HG03175 (cell line): Measurements from ENCODE around the gene SAMD15.
"Not testable (repeated sequence)": the region's sequence is repeated elsewhere in the genome, so short reads cannot be mapped to it uniquely, and the experiment has no call there.

ENCODE experiments used
- ATAC-seq: cut with Tn5 transposase; IDR thresholded peaks from one replicate; pipeline ENCODE4 v1.9.1; 2021; ENCODE audit warnings: mild to moderate bottlenecking, moderate library complexity; ENCODE audit not compliant: unreplicated experiment

Gene SAMD15

DNA sequence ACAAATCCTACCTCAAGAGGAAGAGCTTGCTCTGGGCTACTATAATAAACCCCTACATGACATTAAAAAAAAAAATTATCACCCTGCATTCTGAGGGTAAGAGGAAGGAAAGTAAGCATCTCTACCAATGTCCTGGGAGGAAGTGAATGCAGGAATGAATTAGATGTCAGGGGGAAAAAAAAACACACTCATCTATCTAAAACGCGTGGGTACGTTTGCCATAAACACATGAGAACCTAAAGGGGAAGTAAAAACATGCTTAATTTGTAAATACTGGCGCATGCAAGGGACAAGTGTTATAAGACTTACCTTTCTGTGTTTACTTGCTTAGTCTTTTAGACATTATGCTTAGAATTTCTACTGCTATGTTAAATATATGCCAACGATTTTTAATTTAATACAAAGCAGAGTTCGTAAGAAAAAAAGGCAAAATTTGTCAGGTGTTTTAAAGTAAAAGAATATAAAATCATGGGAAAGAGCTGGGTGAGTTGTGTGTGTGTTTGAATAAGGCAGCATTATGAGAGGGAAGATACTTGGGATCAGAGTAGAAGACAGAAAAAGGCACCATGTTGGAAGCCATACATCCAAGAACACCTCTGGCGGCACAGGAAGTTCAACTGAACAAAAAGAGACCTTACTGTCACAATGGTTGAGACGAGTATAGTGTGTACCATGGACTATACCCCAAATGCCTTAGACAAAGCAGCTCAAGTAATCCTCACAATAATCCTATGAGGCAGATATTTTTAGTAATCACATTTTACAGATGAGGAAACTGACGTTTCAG, 1.8 kb upstream of the SAMD15 start:
- no peak for ATAC-seq

DNA sequence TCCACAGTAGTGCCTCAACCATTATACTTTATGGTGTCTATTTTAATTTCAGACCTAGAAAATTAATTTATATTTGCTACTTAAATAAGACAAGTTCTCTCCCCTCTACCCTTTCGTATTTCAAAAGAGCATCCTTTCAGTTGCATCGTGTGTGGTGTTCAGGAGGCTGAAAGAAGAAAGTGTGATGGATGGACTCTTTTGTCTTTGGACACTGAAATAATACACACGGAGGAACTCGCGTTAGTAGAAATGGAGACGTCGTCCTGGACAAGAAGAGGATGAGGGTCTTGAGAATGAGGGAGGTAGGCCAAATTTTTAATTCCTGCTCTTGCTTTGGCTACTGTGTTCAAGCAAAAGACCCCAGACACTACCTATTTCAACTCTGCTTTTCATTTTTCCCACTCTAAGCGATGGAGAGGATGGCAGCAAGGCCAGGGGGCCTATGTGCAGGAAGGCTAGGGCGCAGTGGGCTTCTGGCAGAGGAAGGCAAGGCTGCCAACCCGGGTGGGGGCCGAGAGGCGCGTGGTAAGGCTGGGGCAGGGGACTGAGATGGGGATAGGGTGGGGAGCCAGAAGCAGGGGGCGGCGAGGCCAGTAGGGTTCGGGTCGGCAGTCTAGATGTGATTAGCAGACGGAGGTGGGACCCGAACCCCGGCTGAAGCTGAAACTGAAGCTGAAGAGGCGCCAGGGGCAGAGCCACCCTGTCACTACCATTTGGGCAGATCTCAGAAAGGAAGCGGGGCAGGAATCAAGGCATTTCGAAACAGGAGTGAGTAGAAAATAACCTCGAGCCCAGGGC, 1.0 kb upstream of the SAMD15 start:
- ATAC-seq, result peak; percentile 23

DNA sequence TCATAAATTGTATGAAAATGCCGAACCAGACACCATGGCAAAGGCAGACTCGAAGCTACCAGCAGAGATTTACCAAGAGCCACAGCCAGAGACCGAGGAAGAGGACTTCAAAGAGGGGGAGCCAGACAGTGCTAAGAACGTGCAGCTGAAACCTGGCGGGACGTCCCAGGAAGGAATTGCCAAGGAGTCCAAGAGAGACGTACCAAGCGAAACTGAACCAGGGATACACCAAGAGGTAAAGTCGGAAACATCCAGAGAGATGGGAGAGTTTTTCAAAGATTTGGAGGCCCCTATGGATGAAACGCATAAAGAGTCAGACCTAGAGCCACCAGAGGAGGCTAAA, 294 bp downstream of the SAMD15 start:
- peak; percentile 9 for ATAC-seq

DNA sequence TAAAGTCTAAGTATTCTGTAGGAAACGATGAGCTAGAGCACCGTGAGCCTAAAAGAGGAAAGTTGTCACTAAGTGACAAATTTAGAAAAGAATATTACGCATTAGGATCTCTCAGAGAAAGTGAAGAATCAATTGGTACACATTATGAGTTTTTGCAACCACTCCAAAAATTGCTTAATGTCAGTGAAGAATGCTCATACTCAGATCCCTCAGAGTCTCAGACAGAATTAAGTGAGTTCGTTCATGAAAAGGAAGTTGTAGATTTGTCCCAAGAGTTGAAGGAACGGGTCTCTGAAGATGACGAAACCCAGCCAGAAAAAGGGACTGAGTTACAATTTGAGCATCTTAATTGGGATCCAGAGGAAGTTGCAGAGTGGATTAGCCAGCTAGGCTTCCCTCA, 1.5 kb downstream of the SAMD15 start:
- no peak for ATAC-seq

DNA sequence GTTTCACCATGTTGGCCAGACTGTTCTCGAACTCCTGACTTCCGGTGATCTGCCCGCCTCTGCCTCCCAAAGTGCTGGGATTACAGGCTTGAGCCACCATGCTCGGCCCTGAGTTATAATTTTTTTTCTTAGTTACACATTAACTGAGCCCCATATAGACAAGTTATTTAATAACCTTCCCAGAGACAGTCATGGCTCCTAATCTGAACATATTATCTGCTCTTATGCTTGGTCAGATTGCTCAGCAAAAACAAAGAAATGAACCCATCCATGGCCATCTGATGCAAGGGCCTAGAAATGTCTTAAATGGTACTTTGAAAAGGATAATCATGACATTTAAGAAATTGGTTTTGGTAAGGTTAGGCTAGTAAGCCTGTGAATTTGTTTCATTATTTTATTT, 13.0 kb downstream of the SAMD15 start:
- ATAC-seq, result no peak

DNA sequence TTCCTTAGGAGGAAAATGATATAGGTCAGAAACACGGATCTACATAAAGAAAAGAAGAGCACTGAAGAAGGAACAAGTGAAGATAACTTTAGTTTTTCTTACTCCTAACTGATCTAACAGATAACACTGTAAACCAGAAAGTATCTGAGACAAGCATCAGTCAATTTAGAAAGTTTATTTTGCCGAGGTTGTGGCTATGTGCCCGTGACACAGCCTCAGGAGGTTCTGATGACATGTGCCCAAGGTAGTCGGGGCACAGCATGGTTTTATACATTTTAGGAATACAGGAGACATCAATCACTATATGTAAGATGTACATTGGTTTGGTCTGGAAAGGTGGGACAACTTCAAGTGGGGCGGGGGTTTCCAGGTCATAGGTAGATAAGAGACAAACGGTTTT, 23.0 kb downstream of the SAMD15 start:
- no peak for ATAC-seq

DNA sequence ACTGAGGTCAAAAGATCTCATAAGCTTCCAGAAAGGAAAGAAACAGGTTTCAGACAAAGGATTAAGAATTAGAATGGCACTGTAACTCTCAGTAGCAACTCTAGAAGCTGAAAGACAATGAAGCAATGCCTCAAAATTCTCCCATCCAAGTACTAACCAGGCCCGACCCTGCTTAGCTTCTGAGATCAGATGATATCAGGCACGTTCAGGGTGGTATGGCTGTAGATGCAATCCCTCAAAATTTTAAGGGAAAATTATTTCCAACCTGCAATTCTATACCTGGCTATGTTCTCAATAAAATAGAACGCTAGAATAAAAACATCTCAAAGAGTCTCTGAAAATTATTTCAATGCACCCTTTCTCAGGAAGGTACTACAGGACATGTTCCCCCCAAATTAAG, 26.6 kb downstream of the SAMD15 start:
- no peak for ATAC-seq

DNA sequence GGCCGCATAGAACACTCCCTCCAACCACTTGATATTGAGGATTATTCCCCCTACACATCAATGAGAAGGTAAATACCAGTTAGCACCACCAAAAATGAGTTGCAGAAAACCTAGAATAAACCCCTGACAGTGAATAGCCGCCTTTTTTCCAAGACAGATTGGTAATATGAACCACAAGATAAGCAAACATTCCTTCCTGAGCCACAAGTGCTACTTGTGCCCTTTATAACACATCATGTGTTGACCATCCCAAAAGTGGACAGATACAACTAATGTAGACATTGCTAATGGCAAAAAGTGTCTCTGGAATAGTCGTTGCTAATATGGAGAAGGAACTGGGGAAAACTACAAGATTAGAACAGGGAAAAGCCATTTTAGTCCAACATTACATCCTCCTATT, 28.9 kb downstream of the SAMD15 start:
- no peak for ATAC-seq

DNA sequence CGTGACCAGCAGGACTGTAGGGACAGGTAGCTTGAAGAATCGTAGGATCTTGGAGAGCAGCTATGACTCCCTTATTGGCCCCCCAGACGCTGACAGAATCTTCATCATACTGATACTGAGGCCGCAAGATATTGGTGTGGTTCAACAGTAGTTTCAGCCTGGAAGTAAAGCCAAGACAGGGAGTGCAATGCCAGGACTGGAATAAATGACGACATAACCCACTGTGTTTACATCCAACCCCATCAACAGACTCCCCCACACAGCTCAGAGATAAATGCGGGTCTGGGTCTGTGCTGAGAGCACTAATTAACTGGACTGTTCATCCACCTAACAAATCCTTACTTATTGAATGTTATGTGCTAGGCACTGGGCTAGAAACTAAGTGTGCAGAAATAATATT, 29.5 kb downstream of the SAMD15 start:
- no peak for ATAC-seq

DNA sequence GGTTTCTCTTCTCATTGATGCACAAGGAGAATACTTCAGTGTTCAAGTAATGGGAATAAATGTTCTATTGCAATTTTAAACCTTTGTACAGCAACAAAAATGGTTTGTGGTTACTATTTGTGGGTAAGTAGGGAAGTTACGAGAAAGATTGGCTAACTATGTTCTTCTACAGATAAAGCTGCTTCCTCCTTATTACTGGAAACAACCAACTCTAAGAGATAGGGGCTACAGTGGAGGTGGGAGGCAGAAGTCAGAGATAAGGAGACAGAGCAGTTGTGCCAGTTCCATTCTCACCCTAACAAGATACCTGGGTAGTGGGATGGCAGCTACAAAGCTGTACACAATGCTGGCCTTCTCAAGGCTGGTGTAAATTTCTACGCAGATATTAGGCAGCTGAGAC, 30.0 kb downstream of the SAMD15 start:
- ATAC-seq, result no peak

DNA sequence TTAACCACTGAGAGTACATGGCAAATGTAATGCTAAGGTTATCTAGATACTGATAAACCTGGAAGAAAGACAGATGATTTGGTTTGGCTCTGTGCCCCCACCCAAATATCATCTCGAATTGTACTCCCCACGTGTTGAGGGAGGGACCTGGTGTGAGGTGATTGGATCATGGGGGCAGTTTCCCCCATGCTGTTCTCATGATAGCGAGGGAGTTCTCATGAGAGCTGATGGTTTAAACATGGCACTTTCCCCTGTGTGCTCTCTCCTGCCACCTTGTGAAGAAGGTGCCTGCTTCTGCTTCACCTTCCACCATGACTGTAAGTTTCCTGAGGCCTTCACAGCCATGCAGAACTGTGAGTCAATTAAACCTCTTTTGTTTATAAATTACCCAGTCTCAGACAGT, 32.0 kb downstream of the SAMD15 start:
- ATAC-seq, result no peak

DNA sequence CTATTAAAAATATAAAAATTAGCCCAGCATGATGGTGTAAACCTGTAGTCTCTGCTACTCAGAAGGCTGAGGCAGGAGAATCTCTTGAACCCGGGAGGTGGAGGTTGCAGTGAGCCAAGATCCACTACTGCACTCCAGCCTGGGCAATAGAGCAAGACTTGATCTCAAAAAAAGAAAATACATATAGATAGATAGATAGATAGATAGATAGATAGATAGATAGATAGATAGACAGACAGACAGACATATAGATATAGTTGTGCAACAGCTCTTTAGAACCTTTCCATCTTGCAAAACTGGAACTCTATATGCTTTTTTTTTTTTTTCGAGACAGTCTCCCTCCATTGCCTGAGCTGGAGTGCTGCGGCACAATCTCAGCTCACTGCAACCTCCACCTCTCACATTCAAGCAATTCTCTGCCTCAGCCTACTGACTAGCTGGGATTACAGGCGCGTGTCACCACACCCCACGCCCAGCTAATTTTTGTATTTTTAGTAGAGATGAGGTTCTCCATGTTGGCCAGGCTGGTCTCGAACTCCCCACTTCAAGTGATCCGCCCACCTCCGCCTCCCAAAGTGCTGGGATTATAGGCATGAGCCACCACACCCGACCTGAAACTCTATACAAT, 38.3 kb downstream of the SAMD15 start:
- not testable (repeated sequence) for ATAC-seq

DNA sequence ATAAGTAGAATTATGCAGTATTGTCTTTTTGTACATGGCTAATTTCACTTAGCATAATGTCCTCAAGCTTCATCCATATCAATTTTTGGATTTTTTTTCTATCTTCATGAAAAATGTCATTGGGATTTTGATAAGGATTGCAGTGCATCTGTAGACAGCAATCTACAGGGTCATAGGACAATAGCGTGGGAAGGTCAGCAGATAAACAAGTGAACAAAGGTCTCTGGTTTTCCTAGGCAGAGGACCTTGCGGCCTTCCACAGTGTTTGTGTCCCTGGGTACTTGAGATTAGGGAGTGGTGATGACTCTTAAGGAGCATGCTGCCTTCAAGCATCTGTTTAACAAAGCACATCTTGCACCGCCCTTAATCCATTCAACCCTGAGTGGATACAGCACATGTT, 38.9 kb downstream of the SAMD15 start:
- ATAC-seq, result not testable (repeated sequence)

DNA sequence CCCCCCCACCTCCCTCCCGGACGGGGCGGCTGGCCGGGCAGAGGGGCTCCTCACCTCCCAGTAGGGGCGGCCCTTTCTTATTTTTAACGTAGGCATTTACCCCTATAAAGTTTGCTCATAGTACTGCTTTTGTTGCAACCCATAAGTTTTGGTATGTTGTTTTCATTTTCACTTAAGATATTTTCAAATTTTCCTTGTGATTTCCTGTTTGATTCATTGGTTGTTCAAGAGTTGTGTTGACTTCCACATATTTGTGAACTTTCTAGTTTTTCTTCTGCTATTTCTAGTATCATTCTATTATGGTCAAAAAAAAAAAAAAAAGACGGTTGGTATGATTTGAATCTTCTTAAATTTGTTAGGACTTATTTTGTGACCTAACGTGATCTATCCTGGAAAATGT, 39.7 kb downstream of the SAMD15 start:
- ATAC-seq, result no peak

DNA sequence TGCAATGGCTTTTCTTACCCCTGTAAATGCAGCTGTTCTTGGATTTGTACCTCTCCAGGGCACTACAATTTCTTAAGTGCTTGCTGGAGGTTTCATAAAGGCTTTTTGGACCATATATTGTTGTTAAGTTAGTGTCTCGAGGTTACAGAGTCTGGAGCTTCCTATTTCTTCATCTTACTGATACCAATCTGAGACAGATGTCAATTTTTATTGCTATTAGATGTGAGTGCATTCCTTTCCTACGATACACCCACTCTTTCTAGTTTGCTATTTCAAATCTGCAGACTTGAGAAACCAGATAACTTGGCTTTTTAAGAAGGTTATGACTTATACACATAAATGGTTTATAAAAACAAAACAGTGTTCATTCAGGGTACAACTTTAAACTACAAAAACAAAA, 44.0 kb downstream of the SAMD15 start:
- ATAC-seq, result no peak

DNA sequence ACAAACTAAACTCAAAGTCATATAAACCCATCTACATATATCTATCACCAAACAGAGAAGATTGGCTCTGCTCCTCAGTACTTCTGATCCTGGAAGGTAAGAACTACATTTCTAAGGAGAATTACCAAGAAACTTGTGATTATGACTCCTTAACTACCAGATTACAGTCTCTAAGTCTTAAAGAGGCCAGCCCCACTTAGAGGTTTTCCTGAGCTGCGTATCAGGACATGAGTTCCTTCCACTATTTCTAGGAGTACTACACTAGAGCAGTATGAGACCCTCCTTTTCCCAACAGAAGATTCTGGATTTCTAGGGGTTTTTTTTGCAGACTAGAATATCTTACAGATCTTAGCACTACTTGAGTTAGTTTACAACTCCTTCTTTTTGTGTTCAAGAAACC, 46.2 kb downstream of the SAMD15 start, which contains the start of gene NOXRED1:
NOXRED1 (minus strand) TSS at position 101 of the 400 bp plus-strand sequence. CDS start 634 bp downstream, outside the sequence.
- ATAC-seq, result no peak

DNA sequence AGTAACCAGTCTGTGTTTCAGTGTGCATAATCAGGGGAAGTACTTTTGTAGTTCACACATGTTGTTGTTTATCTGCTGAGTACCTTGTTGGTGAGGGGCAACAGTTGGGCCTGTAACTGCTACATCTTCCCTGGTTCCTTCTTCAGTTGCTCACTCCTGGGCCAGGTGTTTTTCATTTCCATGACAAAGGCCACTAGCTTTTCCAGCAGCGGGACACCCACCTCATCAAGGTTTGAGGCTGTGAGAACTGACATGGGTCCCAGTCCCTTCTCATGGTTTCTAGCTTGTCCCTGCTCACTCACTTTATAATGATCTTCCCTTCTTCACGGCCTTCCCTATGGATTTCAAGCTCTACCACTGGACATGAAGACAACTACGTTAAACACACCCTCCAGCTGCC, 47.7 kb downstream of the SAMD15 start:
- no peak for ATAC-seq

DNA sequence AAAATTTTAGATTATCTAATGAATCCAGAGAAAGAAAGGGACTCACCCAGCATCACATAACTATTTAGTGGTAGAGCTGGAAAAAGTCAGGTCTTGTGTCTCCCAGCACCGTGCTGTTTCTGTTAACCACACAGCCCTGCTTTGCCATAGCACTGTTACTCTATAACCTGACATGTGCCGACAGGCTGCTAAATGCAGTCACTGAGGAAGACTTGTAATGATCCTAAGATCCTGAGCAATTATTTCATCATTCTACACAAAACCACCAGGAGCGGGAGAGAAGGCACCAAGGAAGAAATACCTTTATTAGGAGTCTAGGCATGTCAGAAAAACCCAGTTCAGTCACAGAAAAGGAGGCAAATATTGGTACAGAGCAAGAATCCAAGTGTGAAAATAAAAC, 49.2 kb downstream of the SAMD15 start:
- ATAC-seq, result no peak

DNA sequence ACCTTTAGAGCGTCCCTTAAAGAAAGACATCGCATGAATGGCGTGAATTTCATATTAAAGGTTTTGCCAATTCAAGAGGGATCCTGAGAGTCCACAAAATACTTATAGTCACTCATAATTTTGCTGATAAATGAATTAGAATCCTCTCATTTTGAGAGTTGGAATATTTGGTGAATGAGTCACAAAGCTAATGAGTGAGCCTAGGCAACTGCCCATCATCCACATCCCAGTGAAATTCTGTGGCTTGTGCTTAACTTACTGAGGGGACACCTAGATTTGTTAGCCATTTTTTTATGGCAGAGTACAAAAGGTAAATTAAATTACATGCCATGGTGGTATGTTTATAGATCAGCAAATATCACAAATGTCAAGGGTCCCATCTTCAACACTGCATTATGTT, 58.9 kb downstream of the SAMD15 start:
- no peak for ATAC-seq

DNA sequence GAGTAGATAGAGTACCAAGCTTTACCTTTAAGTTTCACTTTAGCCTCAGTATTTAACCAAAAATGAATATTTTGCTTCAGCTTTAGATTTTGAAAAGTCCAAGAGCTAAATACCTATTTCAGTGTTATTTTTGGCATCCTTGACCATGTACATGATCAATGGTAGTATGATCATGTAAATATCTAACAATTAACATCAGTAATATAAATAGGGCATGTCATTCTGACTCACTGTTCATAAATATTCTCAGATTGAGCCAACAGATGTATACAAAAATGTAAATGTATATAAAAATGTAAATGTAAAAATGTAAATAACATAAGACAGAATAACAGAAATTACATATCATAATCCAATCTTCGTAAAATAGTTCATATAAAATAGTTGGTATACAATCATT, 61.4 kb downstream of the SAMD15 start:
- no peak for ATAC-seq

DNA sequence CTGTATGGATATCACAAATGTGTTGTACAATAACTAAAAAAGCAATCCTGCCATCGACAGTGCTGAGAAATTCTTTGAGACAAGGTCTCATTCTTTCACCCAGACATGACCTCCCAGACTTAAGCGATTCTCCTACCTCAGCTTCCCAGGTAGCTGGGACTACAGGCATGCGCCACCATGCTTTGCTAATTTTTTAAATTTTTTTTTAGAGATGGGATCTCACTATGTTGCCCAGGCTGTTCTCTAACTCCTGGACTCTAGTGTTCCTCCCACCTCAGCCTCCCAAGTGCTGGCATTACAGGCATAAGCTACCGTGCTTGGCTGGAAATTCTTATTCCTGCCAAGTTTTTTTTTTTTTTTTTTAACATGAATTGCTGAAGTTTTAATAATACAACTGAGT, 62.7 kb downstream of the SAMD15 start:
- no peak for ATAC-seq
